Endothelial cell of umbilical vein (primary cell): ENCODE results near the gene DDIT4. TPM values are rescaled to one million over a fixed set of nuclear protein-coding genes. Genes with fewer than 3 reads are reported as not detected.
A peak's percentile ranks its signal among the peaks of the same experiment; 100 is the strongest.

Source experiments
- BruUV-seq: library from RNA; stranded (reverse); fragments of 400-500 nt; replicated peaks from 2 replicates; lab custom pipeline; 2021; lab: Mats Ljungman, UMichigan
- CTCF ChIA-PET: fragments of 300-600, 350-600 bp; sonication (Branson Sonifier 250); formaldehyde crosslinking; loops from one replicate; lab custom pipeline; 2021; ENCODE audit warnings: antibody characterized with exemption, inconsistent platforms; lab: Charles Lee
- POLR2A ChIA-PET: fragments of 300-600, 350-600 bp; sonication (Branson Sonifier 250); formaldehyde crosslinking; loops from one replicate; lab custom pipeline; 2021; ENCODE audit warnings: antibody characterized with exemption, inconsistent platforms; lab: Charles Lee
- DNase-seq: peaks from one replicate; pipeline ENCODE4 v3.0.0-alpha.2; 2011; ENCODE audit warnings: low read depth, low spot score
- FAIRE-seq: peaks from 2 replicates; lab custom pipeline; 2011; peaks lifted over from hg19 to GRCh38; lab: Jason Lieb, UNC
- H2AFZ ChIP-seq: 2 replicates; pipeline ENCODE4 v1.6.0; 2012; ENCODE audit warnings: low read depth, low read length, control low read depth, inconsistent platforms
- H3K27ac ChIP-seq: 2 replicates; pipeline ENCODE4 v1.5.1; 2011; ENCODE audit warnings: low read depth, mild to moderate bottlenecking, control low read depth, low read length, moderate library complexity; ENCODE audit not compliant: insufficient read depth
- H3K27me3 ChIP-seq, 2 experiments: 2 replicates each; pipeline versions ENCODE4 v1.6.0 to v1.6.1; 2011; ENCODE audit warnings: low read length in 2 of 2, mixed read lengths in 1 of 2; ENCODE audit not compliant: control insufficient read depth in 2 of 2, insufficient read depth in 2 of 2
- H3K36me3 ChIP-seq, 2 experiments: 2 replicates in 1 of 2; 3 replicates in 1 of 2; pipeline ENCODE4 v1.5.1; 2011; ENCODE audit warnings: low read length in 2 of 2, mild to moderate bottlenecking in 1 of 2, moderate library complexity in 1 of 2; ENCODE audit not compliant: control insufficient read depth in 2 of 2, insufficient read depth in 2 of 2; ENCODE audit errors: extremely low read depth in 1 of 2
- H3K4me1 ChIP-seq: 3 replicates; pipeline ENCODE4 v1.5.1; 2011; ENCODE audit warnings: mild to moderate bottlenecking, low read length; ENCODE audit not compliant: control insufficient read depth, insufficient read depth; ENCODE audit errors: extremely low read depth
- H3K4me2 ChIP-seq: 2 replicates; pipeline ENCODE4 v1.6.1; 2011; ENCODE audit warnings: low read length, control low read depth, mixed read lengths; ENCODE audit not compliant: insufficient read depth
- H3K4me3 ChIP-seq, 3 experiments: fragments of 200-600 bp in 1 of 3; sonication (generic), shearing (Covaris generic) in 1 of 3; replicated peaks in 1 of 3; 2 replicates each; pipeline ENCODE4 v1.5.1; 2011 to 2016; ENCODE audit warnings: control low read depth in 3 of 3, low read length in 3 of 3, mild to moderate bottlenecking in 2 of 3, inconsistent platforms in 1 of 3, low read depth in 1 of 3, moderate library complexity in 1 of 3; ENCODE audit not compliant: insufficient read depth in 1 of 3
- H3K79me2 ChIP-seq: 2 replicates; pipeline ENCODE4 v1.6.0; 2012; ENCODE audit warnings: low read length, inconsistent platforms; ENCODE audit not compliant: control insufficient read depth, insufficient read depth
- H3K9ac ChIP-seq: replicated peaks from 2 replicates; pipeline ENCODE3; 2011; ENCODE audit warnings: low read length, control low read depth; ENCODE audit not compliant: insufficient read depth; ENCODE audit errors: extremely low read depth
- H3K9me1 ChIP-seq: replicated peaks from 3 replicates; pipeline ENCODE4 v1.6.0; 2011; ENCODE audit warnings: mild to moderate bottlenecking, low read length; ENCODE audit not compliant: control insufficient read depth, insufficient read depth; ENCODE audit errors: extremely low read depth
- H3K9me3 ChIP-seq: replicated peaks from 2 replicates; pipeline ENCODE4 v1.5.1; 2012; ENCODE audit warnings: low read length, inconsistent platforms; ENCODE audit not compliant: control insufficient read depth, insufficient read depth
- H4K20me1 ChIP-seq: replicated peaks from 2 replicates; pipeline ENCODE3; 2011; ENCODE audit warnings: mild to moderate bottlenecking, low read length; ENCODE audit not compliant: control insufficient read depth, insufficient read depth; ENCODE audit errors: extremely low read depth
- EZH2 ChIP-seq: IDR thresholded peaks from 2 replicates; pipeline ENCODE4 v1.6.1; 2012; ENCODE audit warnings: borderline replicate concordance, low read depth, mild to moderate bottlenecking, moderate library complexity, low read length, inconsistent platforms; ENCODE audit not compliant: severe bottlenecking
- FOS ChIP-seq: IDR thresholded peaks from 2 replicates; pipeline ENCODE4 v1.6.1; 2011; ENCODE audit warnings: mild to moderate bottlenecking, low read length, moderate library complexity, borderline replicate concordance; ENCODE audit not compliant: insufficient read depth
- GATA2 ChIP-seq: IDR thresholded peaks from 2 replicates; pipeline ENCODE4 v1.7.0; 2011; ENCODE audit warnings: low read depth, mild to moderate bottlenecking, moderate library complexity, mixed read lengths, low read length; ENCODE audit not compliant: insufficient read length, insufficient read depth
- JUN ChIP-seq: IDR thresholded peaks from 2 replicates; pipeline ENCODE4 v1.6.1; 2011; ENCODE audit warnings: borderline replicate concordance, low read depth; ENCODE audit not compliant: insufficient read length, insufficient read depth
- MYC ChIP-seq: IDR thresholded peaks from one replicate; pipeline ENCODE4 v1.6.1; 2011; ENCODE audit warnings: mild to moderate bottlenecking, low read depth, low read length
- POLR2A ChIP-seq: IDR thresholded peaks from 2 replicates; pipeline ENCODE4 v1.6.1; 2012; ENCODE audit warnings: low read depth, mild to moderate bottlenecking, control low read depth, low read length
- POLR2AphosphoS5 ChIP-seq: IDR thresholded peaks from 2 replicates; pipeline ENCODE4 v1.6.1; 2012; ENCODE audit warnings: low read depth, mild to moderate bottlenecking, control low read depth, low read length, moderate library complexity; ENCODE audit not compliant: insufficient read depth
- dilution Hi-C: fragments of 300-500 bp; cut with MboI; formaldehyde crosslinking; loops from one replicate; pipeline ENCODE4 v1.15.0; 2019; ENCODE audit warnings: low sequenced_read_pairs; ENCODE audit not compliant: extremely low pct_ligation_motif_present
- intact Hi-C: fragments of 100-400 bp; cut with micrococcal nuclease; formaldehyde crosslinking; loops from one replicate; pipeline ENCODE4 v1.10.0; 2022
- polyA plus RNA-seq, 4 experiments: library from polyadenylated mRNA; depleted of rRNA in 3 of 4; stranded (reverse) in 3 of 4; unstranded in 1 of 4; fragments of >200 nt; gene quantifications; 2 replicates each; pipeline versions ENCODE4 v1.2.1 to v1.2.3, GENCODE V29; 2011 to 2012; ENCODE audit warnings: missing spikeins in 1 of 4
- total RNA-seq: library from RNA; stranded (reverse); gene quantifications from 2 replicates; pipeline ENCODE4 v1.2.3, GENCODE V29; 2021
- TF ChIP-seq, protein P1 (sequence below), 2 donors: IDR thresholded peaks; 1 replicate in 1 of 2; 2 replicates in 1 of 2; pipeline ENCODE4 v1.5.1; 2011; ENCODE audit warnings: low read length in 2 of 2, mild to moderate bottlenecking in 2 of 2, moderate library complexity in 2 of 2, control low read depth in 1 of 2, inconsistent platforms in 1 of 2, low read depth in 1 of 2; ENCODE audit not compliant: insufficient read depth in 1 of 2; ENCODE audit errors: extremely low read depth in 1 of 2
- TF ChIP-seq, protein P2 (sequence below): IDR thresholded peaks from 2 replicates; pipeline ENCODE4 v1.6.1; 2011; ENCODE audit not compliant: insufficient read depth, insufficient read length

The DDIT4 gene
- total and polyA plus RNA-seq, 2 donors (not counting 3 experiments of a cell fraction or from before 2014, with no cell fraction given): 60.4 to 65.3 TPM

GRCh38 chr10:72297281-72297804, 23.6 kb downstream of the DDIT4 start:
- FAIRE-seq (no peak), DNase-seq (peak; percentile 85)
- POLR2A ChIA-PET: interaction anchor here (0.7 to 2.1 kb wide), 12 partner anchors 12 to 49 kb away, joined by 3 to 22 read pairs (median 4); partner anchors contain the start of gene DDIT4
- no peaks in the 10 kb centered on the region for H4K20me1 ChIP-seq
- no peak overlapping the region for H2AFZ ChIP-seq
- TSS peak; percentile 97 for BruUV-seq
- peak overlapping the region in 2 of 3 experiments; percentile 34 to 44 for H3K4me3 ChIP-seq
- H3K9me3 ChIP-seq: no peaks in the 10 kb centered on the region
- peaks cover 15% of the 10 kb centered on the region for H3K4me1 ChIP-seq
- CTCF ChIA-PET: interaction anchor here (0.7 to 1.7 kb wide), 11 partner anchors 10 to 249 kb away, joined by 3 to 15 read pairs (median 5); partner anchors contain the start of gene DDIT4
- no peaks in the 10 kb centered on the region for H3K27me3 ChIP-seq
- H3K79me2 ChIP-seq: no peaks in the 10 kb centered on the region
- H3K9me1 ChIP-seq: no peaks in the 10 kb centered on the region
- TF ChIP-seq MYC (peak; percentile 50), POLR2A (no peak), EZH2 (no peak), JUN (peak; percentile 10), FOS (peak; percentile 81), GATA2 (peak; percentile 85), POLR2AphosphoS5 (peak; percentile 73)
- TF ChIP-seq, protein P1, sequence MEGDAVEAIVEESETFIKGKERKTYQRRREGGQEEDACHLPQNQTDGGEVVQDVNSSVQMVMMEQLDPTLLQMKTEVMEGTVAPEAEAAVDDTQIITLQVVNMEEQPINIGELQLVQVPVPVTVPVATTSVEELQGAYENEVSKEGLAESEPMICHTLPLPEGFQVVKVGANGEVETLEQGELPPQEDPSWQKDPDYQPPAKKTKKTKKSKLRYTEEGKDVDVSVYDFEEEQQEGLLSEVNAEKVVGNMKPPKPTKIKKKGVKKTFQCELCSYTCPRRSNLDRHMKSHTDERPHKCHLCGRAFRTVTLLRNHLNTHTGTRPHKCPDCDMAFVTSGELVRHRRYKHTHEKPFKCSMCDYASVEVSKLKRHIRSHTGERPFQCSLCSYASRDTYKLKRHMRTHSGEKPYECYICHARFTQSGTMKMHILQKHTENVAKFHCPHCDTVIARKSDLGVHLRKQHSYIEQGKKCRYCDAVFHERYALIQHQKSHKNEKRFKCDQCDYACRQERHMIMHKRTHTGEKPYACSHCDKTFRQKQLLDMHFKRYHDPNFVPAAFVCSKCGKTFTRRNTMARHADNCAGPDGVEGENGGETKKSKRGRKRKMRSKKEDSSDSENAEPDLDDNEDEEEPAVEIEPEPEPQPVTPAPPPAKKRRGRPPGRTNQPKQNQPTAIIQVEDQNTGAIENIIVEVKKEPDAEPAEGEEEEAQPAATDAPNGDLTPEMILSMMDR (IDR thresholded peaks at IDR 0.05; ENCODE audit: extremely low read depth in 1 of 2, insufficient read depth in 1 of 2, low read depth in 1 of 2, low read length in 2 of 2): no peak
- TF ChIP-seq, protein P2, sequence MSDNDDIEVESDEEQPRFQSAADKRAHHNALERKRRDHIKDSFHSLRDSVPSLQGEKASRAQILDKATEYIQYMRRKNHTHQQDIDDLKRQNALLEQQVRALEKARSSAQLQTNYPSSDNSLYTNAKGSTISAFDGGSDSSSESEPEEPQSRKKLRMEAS: no peak
- intact Hi-C loops: loop anchor here (1.0 kb wide), 2 partner anchors 24 to 38 kb away; partner anchors contain the start of gene DDIT4
- dilution Hi-C loops: no loop called here
- no peaks in the 10 kb centered on the region for H3K36me3 ChIP-seq
- peak overlapping the region; percentile 88 for H3K27ac ChIP-seq
- H3K4me2 ChIP-seq: peak overlapping the region; percentile 50
- peak overlapping the region; percentile 68 for H3K9ac ChIP-seq
